Naive B cell (primary cell): Measurements from ENCODE around the gene KIAA0319L. TPM values are rescaled to one million over a fixed set of nuclear protein-coding genes. Genes with fewer than 3 reads are reported as not detected.

Source experiments
- polyA plus RNA-seq, 6 donors: library from polyadenylated mRNA; unstranded; fragments of 300-500 nt; fragmentation: Illumina TruSeq; gene quantifications; one replicate each; pipeline ENCODE4 v1.2.3, GENCODE V29; 2021; ENCODE audit warnings: low read depth in 6 of 6

Gene KIAA0319L
- polyA plus RNA-seq, 6 donors from 2014 or later, result 17.1 to 29.0 (median 22.6) TPM

Other genes starting within 250 kb of the KIAA0319L start
- gene NCDN, start 396 bp upstream of the KIAA0319L start, polyA plus RNA-seq, result 10 to 100 TPM in 1 of 6 donors, 1 to 10 TPM in 5; 4.8 to 13.0 (median 6.7) TPM
- under 1 TPM in 4 of 6 donors, not detected in 2; 0.16 to 0.62 (median 0.24) TPM for gene TFAP2E, start 15.9 kb upstream of the KIAA0319L start, polyA plus RNA-seq
- gene PSMB2, start 84.1 kb upstream of the KIAA0319L start, polyA plus RNA-seq, result 10 to 100 TPM; 59.7 to 69.0 (median 65.9) TPM
- 1 to 10 TPM in 5 of 6 donors, under 1 TPM in 1; 0.73 to 3.9 (median 1.3) TPM for gene C1orf216, start 161.5 kb upstream of the KIAA0319L start, polyA plus RNA-seq
- under 1 TPM in 4 of 6 donors, not detected in 2; 0.08 to 0.20 (median 0.12) TPM for gene CLSPN, start 212.6 kb upstream of the KIAA0319L start, polyA plus RNA-seq